HCT116 (cell line): Measurements from ENCODE around the gene FAM168A. TPM values are rescaled to one million over a fixed set of nuclear protein-coding genes. Genes with fewer than 3 reads are reported as not detected.

ENCODE experiments used
- ATAC-seq: fragments of 200-7000 bp; cut with Tn5 transposase; 2 replicates; pipeline ENCODE4 v1.9.1; 2020; ENCODE audit warnings: mild to moderate bottlenecking, moderate library complexity
- BruUV-seq: library from RNA; stranded (reverse); fragments of 400-500 nt; replicated peaks from 2 replicates; lab custom pipeline; 2021; lab: Mats Ljungman, UMichigan
- CTCF ChIA-PET: fragments of 300-600 bp; sonication (Branson Sonifier 250); formaldehyde crosslinking; loops from one replicate; lab custom pipeline; 2021; ENCODE audit warnings: antibody characterized with exemption; lab: Charles Lee
- POLR2A ChIA-PET: fragments of 300-600, 350-600 bp; sonication (Branson Sonifier 250); formaldehyde crosslinking; loops from one replicate; lab custom pipeline; 2021; ENCODE audit warnings: antibody characterized with exemption; lab: Charles Lee
- RAD21 ChIA-PET, 2 experiments: fragments of 300-600 bp; sonication (Branson Sonifier 250); formaldehyde crosslinking; loops; one replicate each; lab custom pipeline; 2023; ENCODE audit warnings: low total read pairs in 2 of 2; ENCODE audit not compliant: uncharacterized antibody in 2 of 2, unreplicated experiment in 2 of 2, low non-redundant PET in 1 of 2; lab: Charles Lee
- DNase-seq: peaks from one replicate; pipeline ENCODE4 v3.0.0-alpha.2; 2010; ENCODE audit warnings: low read depth, low spot score
- H2AFZ ChIP-seq: fragments of 200-600 bp; shearing (Covaris generic), sonication (generic); 2 replicates; pipeline ENCODE4 v1.6.1; 2017; ENCODE audit warnings: low read depth, mixed run types, mixed read lengths, antibody characterized with exemption, low read length; ENCODE audit not compliant: poor library complexity, severe bottlenecking
- H3K27ac ChIP-seq: 2 replicates; pipeline ENCODE4 v1.5.1; 2012; ENCODE audit warnings: low read depth, low read length
- H3K27me3 ChIP-seq: fragments of 200-600 bp; sonication (generic); 2 replicates; pipeline ENCODE4 v1.6.1; 2016; ENCODE audit warnings: mixed run types, low read length, mixed read lengths; ENCODE audit not compliant: insufficient read depth
- H3K36me3 ChIP-seq, 2 experiments: fragments of 200-500 bp in 1 of 2; fragments of 200-600 bp in 1 of 2; sonication (Bioruptor generic) in 1 of 2; sonication (generic) in 1 of 2; 2 replicates each; pipeline versions ENCODE4 v1.5.1 to v1.6.1; 2014 to 2016; ENCODE audit warnings: low read length in 2 of 2, inconsistent platforms in 1 of 2, mixed read lengths in 1 of 2, mixed run types in 1 of 2; ENCODE audit not compliant: insufficient read depth in 2 of 2, control insufficient read depth in 1 of 2
- H3K4me1 ChIP-seq, 2 experiments: fragments of 200-600 bp in 1 of 2; sonication (generic) in 1 of 2; 2 replicates each; pipeline versions ENCODE4 v1.5.1 to v1.6.1; 2012 to 2017; ENCODE audit warnings: low read length in 2 of 2, inconsistent platforms in 1 of 2, mild to moderate bottlenecking in 1 of 2, mixed read lengths in 1 of 2, mixed run types in 1 of 2, moderate library complexity in 1 of 2; ENCODE audit not compliant: insufficient read depth in 2 of 2, control insufficient read depth in 1 of 2
- H3K4me2 ChIP-seq: fragments of 200-600 bp; sonication (generic); 2 replicates; pipeline ENCODE4 v1.6.1; 2017; ENCODE audit warnings: mixed run types, low read length, mixed read lengths
- H3K4me3 ChIP-seq, 2 experiments: fragments of 200-600 bp in 1 of 2; sonication (generic) in 1 of 2; replicated peaks in 1 of 2; 2 replicates each; pipeline ENCODE4 v1.5.1; 2011 to 2016; ENCODE audit warnings: low read length in 2 of 2, control low read depth in 1 of 2, low read depth in 1 of 2, mild to moderate bottlenecking in 1 of 2, mixed read lengths in 1 of 2, mixed run types in 1 of 2
- H3K79me2 ChIP-seq: fragments of 200-600 bp; sonication (generic); 2 replicates; pipeline ENCODE4 v1.6.1; 2017; ENCODE audit warnings: mild to moderate bottlenecking, mixed run types, low read length, moderate library complexity, mixed read lengths; ENCODE audit not compliant: insufficient read depth
- H3K9ac ChIP-seq: fragments of 200-600 bp; sonication (generic); 2 replicates; pipeline ENCODE4 v1.6.1; 2016; ENCODE audit warnings: low read length, mixed read lengths
- H3K9me2 ChIP-seq: fragments of 200-600 bp; sonication (generic), shearing (Covaris generic); 2 replicates; pipeline ENCODE4 v1.6.1; 2017; ENCODE audit warnings: mixed run types, mild to moderate bottlenecking, moderate library complexity; ENCODE audit not compliant: insufficient read depth
- H3K9me3 ChIP-seq, 2 experiments: fragments of 200-500 bp in 1 of 2; fragments of 200-600 bp in 1 of 2; sonication (Bioruptor generic) in 1 of 2; sonication (generic) in 1 of 2; 2 replicates each; pipeline ENCODE4 v1.6.1; 2014 to 2017; ENCODE audit warnings: low read length in 2 of 2, mixed read lengths in 2 of 2, inconsistent platforms in 1 of 2, low read depth in 1 of 2, mild to moderate bottlenecking in 1 of 2, mixed run types in 1 of 2, moderate library complexity in 1 of 2; ENCODE audit not compliant: control insufficient read depth in 1 of 2, insufficient read depth in 1 of 2
- H4K20me1 ChIP-seq: fragments of 200-600 bp; sonication (generic), shearing (Covaris generic); 2 replicates; pipeline ENCODE4 v1.6.1; 2017; ENCODE audit warnings: mixed run types, mild to moderate bottlenecking, moderate library complexity; ENCODE audit not compliant: insufficient read depth
- CEBPB ChIP-seq: IDR thresholded peaks from 2 replicates; pipeline ENCODE4 v1.6.1; 2012; ENCODE audit warnings: low read depth
- EZH2 ChIP-seq: fragments of 200-600 bp; sonication (generic); IDR thresholded peaks from 2 replicates; pipeline ENCODE4 v1.6.1; 2017; ENCODE audit warnings: antibody characterized with exemption, mixed run types
- FOSL1 ChIP-seq: IDR thresholded peaks from 2 replicates; pipeline ENCODE4 v1.6.1; 2012; ENCODE audit warnings: low read depth
- POLR2A ChIP-seq: IDR thresholded peaks from 2 replicates; pipeline ENCODE4 v1.7.0; 2011; ENCODE audit warnings: borderline replicate concordance; ENCODE audit not compliant: insufficient read depth, insufficient read length; ENCODE audit errors: extremely low read depth
- RAD21 ChIP-seq: IDR thresholded peaks from 2 replicates; pipeline ENCODE4 v1.6.1; 2012; ENCODE audit warnings: low read depth, mild to moderate bottlenecking
- TCF7L2 ChIP-seq: IDR thresholded peaks from 2 replicates; pipeline ENCODE4 v1.7.0; 2011; ENCODE audit warnings: borderline replicate concordance, inconsistent platforms; ENCODE audit not compliant: insufficient read depth, insufficient read length; ENCODE audit errors: extremely low read depth
- YY1 ChIP-seq: IDR thresholded peaks from 2 replicates; pipeline ENCODE4 v1.6.1; 2011; ENCODE audit warnings: low read length, low read depth, moderate library complexity, mild to moderate bottlenecking; ENCODE audit not compliant: insufficient replicate concordance; ENCODE audit errors: extremely low read depth
- intact Hi-C: fragments of 100-400 bp; cut with micrococcal nuclease; formaldehyde crosslinking; loops from 2 replicates; pipeline ENCODE4 v1.10.0; 2022
- total RNA-seq: library from RNA; stranded (reverse); gene quantifications from one replicate; pipeline ENCODE4 v1.2.1, GENCODE V29; 2021; ENCODE audit not compliant: unreplicated experiment
- TF ChIP-seq, protein P1 (sequence below), 3 experiments: fragments of 200-600 bp in 1 of 3; sonication (generic) in 1 of 3; IDR thresholded peaks in 2 of 3; conservative IDR thresholded peaks in 1 of 3; 2 replicates each; pipeline ENCODE4 v1.5.1; 2012 to 2017; ENCODE audit warnings: low read depth in 2 of 3, low read length in 2 of 3, antibody characterized with exemption in 1 of 3, borderline replicate concordance in 1 of 3, control low read depth in 1 of 3, mild to moderate bottlenecking in 1 of 3, mixed read lengths in 1 of 3, mixed run types in 1 of 3, moderate library complexity in 1 of 3; ENCODE audit not compliant: insufficient read depth in 1 of 3

FAM168A gene
- total RNA-seq, 1 experiment from 2014 or later, result 31.5 TPM

DNA sequence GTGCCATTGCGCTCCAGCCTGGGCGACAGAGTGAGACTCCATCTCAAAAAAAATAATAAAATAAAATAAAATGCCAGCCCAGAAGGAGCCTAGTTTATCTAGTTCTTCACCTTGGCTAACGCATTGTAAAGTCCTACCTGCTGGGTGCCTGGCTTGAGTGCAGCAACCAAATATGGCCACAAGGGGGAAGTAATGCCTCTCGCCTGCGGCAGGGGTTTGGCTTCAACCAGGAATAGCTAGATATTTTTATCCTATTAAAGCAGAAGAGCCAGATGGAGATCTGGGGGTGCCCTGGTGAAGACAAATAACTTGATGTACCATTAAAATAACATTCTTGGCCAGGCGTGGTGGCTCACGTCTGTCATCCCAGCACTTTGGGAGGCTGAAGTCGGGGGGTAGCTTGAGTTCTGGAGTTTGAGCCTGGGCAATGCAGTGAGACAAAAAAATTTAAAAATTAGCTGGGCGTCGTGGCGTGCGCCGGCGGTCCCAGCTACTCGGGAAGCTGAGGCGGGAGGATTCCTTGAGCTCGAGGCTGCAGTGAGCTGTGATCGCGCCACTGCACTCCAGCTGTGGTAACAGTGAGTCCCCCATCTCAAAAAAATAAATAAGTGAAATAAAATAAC lies 27.9 kb upstream of the FAM168A start:
- no peak for TF ChIP-seq POLR2A
- peak; percentile 16 for TF ChIP-seq YY1
- peak; percentile 92 for TF ChIP-seq RAD21
- TF ChIP-seq, protein P1, sequence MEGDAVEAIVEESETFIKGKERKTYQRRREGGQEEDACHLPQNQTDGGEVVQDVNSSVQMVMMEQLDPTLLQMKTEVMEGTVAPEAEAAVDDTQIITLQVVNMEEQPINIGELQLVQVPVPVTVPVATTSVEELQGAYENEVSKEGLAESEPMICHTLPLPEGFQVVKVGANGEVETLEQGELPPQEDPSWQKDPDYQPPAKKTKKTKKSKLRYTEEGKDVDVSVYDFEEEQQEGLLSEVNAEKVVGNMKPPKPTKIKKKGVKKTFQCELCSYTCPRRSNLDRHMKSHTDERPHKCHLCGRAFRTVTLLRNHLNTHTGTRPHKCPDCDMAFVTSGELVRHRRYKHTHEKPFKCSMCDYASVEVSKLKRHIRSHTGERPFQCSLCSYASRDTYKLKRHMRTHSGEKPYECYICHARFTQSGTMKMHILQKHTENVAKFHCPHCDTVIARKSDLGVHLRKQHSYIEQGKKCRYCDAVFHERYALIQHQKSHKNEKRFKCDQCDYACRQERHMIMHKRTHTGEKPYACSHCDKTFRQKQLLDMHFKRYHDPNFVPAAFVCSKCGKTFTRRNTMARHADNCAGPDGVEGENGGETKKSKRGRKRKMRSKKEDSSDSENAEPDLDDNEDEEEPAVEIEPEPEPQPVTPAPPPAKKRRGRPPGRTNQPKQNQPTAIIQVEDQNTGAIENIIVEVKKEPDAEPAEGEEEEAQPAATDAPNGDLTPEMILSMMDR (IDR thresholded peaks at IDR 0.05 in 2 of 3, conservative IDR thresholded peaks at IDR 0.05 in 1 of 3; ENCODE audit: borderline replicate concordance in 1 of 3, insufficient read depth in 1 of 3, low read depth in 2 of 3, low read length in 2 of 3), result peak; percentile 79 to 95 (median 93)
- H4K20me1 ChIP-seq, result no peaks in the 10 kb centered on the region
- H3K9ac ChIP-seq, result no peak overlapping the region
- no peaks in the 10 kb centered on the region for H3K9me3 ChIP-seq
- no peaks in the 10 kb centered on the region for H3K79me2 ChIP-seq
- H3K9me2 ChIP-seq, result no peaks in the 10 kb centered on the region
- H3K27me3 ChIP-seq, result peaks cover 9% of the 10 kb centered on the region; the same call in 1 of the 2 replicates
- ChIA-PET POLR2A (interaction anchor here (1.2 to 1.8 kb wide), 3 partner anchors 22 to 223 kb away, joined by 3 to 7 read pairs (median 5); partner anchors contain the start of gene PLEKHB1), RAD21 (interaction anchor here (0.6 to 2.3 kb wide), 12 partner anchors 11 to 305 kb away, joined by 3 to 21 read pairs (median 6); no protein-coding TSS in a partner anchor), CTCF (interaction anchor here (0.6 to 2.7 kb wide), 34 partner anchors 10 to 338 kb away, joined by 3 to 79 read pairs (median 4); partner anchors contain the start of gene PLEKHB1)
- H3K27ac ChIP-seq, result no peak overlapping the region
- H2AFZ ChIP-seq, result peak overlapping the region; percentile 79
- H3K4me2 ChIP-seq, result peak overlapping the region; percentile 46
- no TSS peak for BruUV-seq
- H3K4me3 ChIP-seq, result no peak overlapping the region
- ATAC-seq (peak; percentile 96), DNase-seq (peak; percentile 56)
- intact Hi-C loops, result loop anchor here (1.0 kb wide), 2 partner anchors 35 to 305 kb away; no protein-coding TSS in a partner anchor
- no peaks in the 10 kb centered on the region for H3K36me3 ChIP-seq
- H3K4me1 ChIP-seq, result peaks cover 0 to 4% of the 10 kb centered on the region in 2 experiments; a peak in 1 of 4 replicates

DNA sequence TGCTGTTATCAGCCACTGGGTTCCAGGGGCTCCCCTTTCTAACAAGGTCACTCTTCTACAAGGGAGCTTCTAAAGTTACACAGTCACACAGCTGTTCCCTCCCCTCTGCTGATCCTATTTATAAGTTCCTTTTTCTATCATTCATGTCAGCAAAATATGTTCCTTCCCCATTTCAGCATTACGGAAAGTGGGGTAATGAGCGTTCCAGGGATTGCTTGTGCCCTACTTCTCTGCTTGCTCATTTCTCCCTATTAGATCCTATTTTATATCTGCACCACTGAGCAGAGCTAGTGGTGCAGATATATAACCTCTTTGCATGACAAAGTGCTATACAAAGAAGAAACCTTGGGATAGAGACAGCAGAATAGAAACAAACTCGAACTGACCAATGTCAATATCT lies 25.8 kb upstream of the FAM168A start:
- H3K36me3 ChIP-seq, result no peaks in the 10 kb centered on the region
- no peak overlapping the region for H3K9ac ChIP-seq
- H2AFZ ChIP-seq, result no peak overlapping the region
- no peaks in the 10 kb centered on the region for H4K20me1 ChIP-seq
- H3K4me1 ChIP-seq, result peaks cover 0 to 4% of the 10 kb centered on the region in 2 experiments; a peak in 1 of 4 replicates
- H3K9me2 ChIP-seq, result no peaks in the 10 kb centered on the region
- POLR2A ChIA-PET, result no interaction called here
- no peak for ATAC-seq
- CTCF ChIA-PET, result interaction anchor here (1.8 kb wide), 1 partner anchor 37 kb away, joined by 5 read pairs; no protein-coding TSS in a partner anchor
- BruUV-seq, result no TSS peak
- TF ChIP-seq FOSL1 (no peak), TCF7L2 (no peak), CEBPB (no peak), EZH2 (no peak)
- H3K9me3 ChIP-seq, result no peaks in the 10 kb centered on the region
- DNase-seq, result no peak
- intact Hi-C loops, result no loop called here
- no peak overlapping the region for H3K4me2 ChIP-seq
- peaks cover 9% of the 10 kb centered on the region; the same call in 1 of the 2 replicates for H3K27me3 ChIP-seq
- no peak overlapping the region for H3K4me3 ChIP-seq
- H3K79me2 ChIP-seq, result no peaks in the 10 kb centered on the region
- RAD21 ChIA-PET, result interaction anchor here in 1 of 2 experiments (0.7 kb wide), 1 partner anchor 257 kb away, joined by 5 read pairs; no protein-coding TSS in a partner anchor
- H3K27ac ChIP-seq, result no peak overlapping the region
